ENCODE results near the gene SORBS2. TPM values are rescaled to one million over a fixed set of nuclear protein-coding genes. Genes with fewer than 3 reads are reported as not detected.

Gene SORBS2
- total RNA-seq, 1 donor from 2014 or later, result 60.4 TPM

GRCh38 chr4:185638548-185639301 is 173.3 kb downstream of the SORBS2 start:
- TF ChIP-seq POLR2A (IDR thresholded peaks at IDR 0.05) (no peak), POLR2AphosphoS5 (IDR thresholded peaks at IDR 0.05; ENCODE audit: insufficient read depth in 1 of 2, low read depth in 1 of 2) (no peak)
- TF ChIP-seq, protein P1, sequence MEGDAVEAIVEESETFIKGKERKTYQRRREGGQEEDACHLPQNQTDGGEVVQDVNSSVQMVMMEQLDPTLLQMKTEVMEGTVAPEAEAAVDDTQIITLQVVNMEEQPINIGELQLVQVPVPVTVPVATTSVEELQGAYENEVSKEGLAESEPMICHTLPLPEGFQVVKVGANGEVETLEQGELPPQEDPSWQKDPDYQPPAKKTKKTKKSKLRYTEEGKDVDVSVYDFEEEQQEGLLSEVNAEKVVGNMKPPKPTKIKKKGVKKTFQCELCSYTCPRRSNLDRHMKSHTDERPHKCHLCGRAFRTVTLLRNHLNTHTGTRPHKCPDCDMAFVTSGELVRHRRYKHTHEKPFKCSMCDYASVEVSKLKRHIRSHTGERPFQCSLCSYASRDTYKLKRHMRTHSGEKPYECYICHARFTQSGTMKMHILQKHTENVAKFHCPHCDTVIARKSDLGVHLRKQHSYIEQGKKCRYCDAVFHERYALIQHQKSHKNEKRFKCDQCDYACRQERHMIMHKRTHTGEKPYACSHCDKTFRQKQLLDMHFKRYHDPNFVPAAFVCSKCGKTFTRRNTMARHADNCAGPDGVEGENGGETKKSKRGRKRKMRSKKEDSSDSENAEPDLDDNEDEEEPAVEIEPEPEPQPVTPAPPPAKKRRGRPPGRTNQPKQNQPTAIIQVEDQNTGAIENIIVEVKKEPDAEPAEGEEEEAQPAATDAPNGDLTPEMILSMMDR (IDR thresholded peaks at IDR 0.05), result no peak
- no peaks in the 10 kb centered on the region for H3K9me3 ChIP-seq
- DNase-seq (ENCODE audit: extremely low spot score in 2 of 2), result no peak
- H3K27ac ChIP-seq, result no peak overlapping the region
- H3K27me3 ChIP-seq, result no peaks in the 10 kb centered on the region
- no peaks in the 10 kb centered on the region for H3K4me1 ChIP-seq
- peak overlapping the region in 1 of 2 donors; percentile 17 for H3K4me3 ChIP-seq
- intact Hi-C loops (cut with DNase I), result no loop called here
- no peaks in the 10 kb centered on the region for H3K36me3 ChIP-seq

DNA sequence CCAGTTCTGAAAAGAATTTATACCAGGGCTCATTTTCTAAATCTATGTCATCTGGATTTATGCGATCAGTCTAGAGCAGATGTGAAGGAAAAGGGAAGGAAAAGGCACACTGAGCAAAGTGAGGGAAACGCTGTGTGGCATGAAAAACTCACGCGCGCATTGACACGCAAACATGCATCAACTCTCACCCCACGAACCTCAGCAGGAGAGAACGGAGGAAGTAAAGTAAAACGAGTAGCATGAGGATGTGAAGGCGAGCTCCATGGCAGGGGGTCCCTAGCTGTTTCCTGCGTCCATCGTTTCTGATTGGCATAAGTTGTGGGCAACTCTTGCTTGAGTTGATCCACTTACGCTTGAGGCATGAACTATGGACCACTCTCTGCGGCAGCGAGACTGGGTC is 173.9 kb downstream of the SORBS2 start:
- no peak overlapping the region for H3K27ac ChIP-seq
- intact Hi-C loops (cut with DNase I), result no loop called here

DNA sequence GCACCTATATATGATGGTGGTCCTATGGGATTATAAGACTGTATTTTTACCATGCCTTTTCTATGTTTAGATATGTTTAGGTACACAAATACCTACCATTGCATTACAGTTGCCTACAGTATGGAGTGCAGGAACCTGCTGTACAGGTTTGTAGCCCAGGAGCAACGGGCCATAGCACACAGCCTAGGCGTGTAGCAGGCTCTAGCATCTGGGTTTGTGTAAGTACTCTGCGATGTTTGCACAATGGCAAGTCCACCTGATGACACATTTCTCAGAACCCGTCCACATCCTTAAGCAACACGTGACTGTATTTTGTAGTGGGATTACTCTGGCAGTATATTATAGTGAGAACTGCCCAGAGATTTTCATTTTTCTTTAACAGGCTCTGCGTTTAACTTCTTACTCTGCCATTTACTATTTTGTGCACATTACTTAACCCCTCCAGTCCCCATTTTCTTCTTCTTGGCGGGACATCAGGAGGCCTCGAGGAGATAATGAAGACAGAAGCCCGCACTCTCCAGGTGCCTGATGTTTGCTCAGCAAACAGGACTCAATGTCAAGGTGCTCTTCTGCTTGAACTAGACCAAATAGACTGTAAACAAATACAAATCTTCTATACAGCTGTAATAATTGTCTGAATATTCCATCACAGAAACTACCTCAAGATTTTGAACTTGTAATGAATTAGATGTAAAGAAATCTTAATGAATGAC is 174.7 kb downstream of the SORBS2 start:
- H3K27ac ChIP-seq, result no peak overlapping the region
- intact Hi-C loops (cut with DNase I), result no loop called here
- H3K4me3 ChIP-seq, result no peak overlapping the region
- H3K9me3 ChIP-seq, result no peaks in the 10 kb centered on the region
- DNase-seq (ENCODE audit: extremely low spot score in 2 of 2), result no peak
- H3K36me3 ChIP-seq, result no peaks in the 10 kb centered on the region
- no peak for TF ChIP-seq POLR2A (IDR thresholded peaks at IDR 0.05)
- TF ChIP-seq, protein P1 (IDR thresholded peaks at IDR 0.05), result no peak
- TF ChIP-seq POLR2AphosphoS5 (IDR thresholded peaks at IDR 0.05; ENCODE audit: insufficient read depth in 1 of 2, low read depth in 1 of 2), result no peak
- H3K4me1 ChIP-seq, result no peaks in the 10 kb centered on the region
- no peaks in the 10 kb centered on the region for H3K27me3 ChIP-seq

More for the DNA sequence above, 173.9 kb downstream of the SORBS2 start:
- no peaks in the 10 kb centered on the region for H3K9me3 ChIP-seq
- H3K36me3 ChIP-seq, result no peaks in the 10 kb centered on the region
- H3K27me3 ChIP-seq, result no peaks in the 10 kb centered on the region
- no peak for DNase-seq (ENCODE audit: extremely low spot score in 2 of 2)
- H3K4me1 ChIP-seq, result no peaks in the 10 kb centered on the region
- no peak overlapping the region for H3K4me3 ChIP-seq
- TF ChIP-seq POLR2AphosphoS5 (IDR thresholded peaks at IDR 0.05; ENCODE audit: insufficient read depth in 1 of 2, low read depth in 1 of 2) (no peak), POLR2A (IDR thresholded peaks at IDR 0.05) (no peak)
- TF ChIP-seq, protein P1 (IDR thresholded peaks at IDR 0.05), result no peak

DNA sequence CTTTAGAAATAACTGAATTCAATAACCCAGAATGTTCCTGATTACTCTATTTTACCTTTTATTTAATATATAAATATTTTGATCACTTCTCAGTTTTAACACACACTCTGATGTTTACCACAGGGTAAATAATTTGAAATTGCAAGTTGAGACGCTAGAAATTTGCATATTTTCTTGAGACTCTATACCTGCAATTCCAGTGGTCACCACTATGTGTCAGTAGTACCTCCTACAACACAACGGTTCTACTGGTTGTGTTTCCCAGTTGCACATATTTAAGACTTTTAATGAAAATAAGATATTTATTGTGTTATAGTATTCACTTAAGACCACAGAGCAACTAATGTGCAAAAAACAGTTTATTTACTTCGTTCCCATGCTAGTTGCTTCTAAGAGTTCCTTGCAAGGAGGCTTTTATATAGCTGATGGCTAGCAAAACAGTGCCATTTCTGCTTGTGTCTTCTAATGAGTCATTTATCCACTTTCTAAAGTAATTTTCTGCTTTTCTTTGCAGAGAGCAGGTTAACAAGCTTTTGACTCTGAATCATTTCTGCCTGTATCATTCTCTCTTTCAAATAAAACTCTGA is 177.8 kb downstream of the SORBS2 start:
- Histone ChIP-seq H3K4me3 (no peak overlapping the region), H3K27ac (no peak overlapping the region), H3K36me3 (no peaks in the 10 kb centered on the region), H3K27me3 (no peaks in the 10 kb centered on the region), H3K9me3 (no peaks in the 10 kb centered on the region), H3K4me1 (no peaks in the 10 kb centered on the region)
- no peak for DNase-seq (ENCODE audit: extremely low spot score in 2 of 2)
- intact Hi-C loops (cut with DNase I), result no loop called here
- TF ChIP-seq, protein P1 (IDR thresholded peaks at IDR 0.05), result no peak
- TF ChIP-seq POLR2AphosphoS5 (IDR thresholded peaks at IDR 0.05; ENCODE audit: insufficient read depth in 1 of 2, low read depth in 1 of 2) (no peak), POLR2A (IDR thresholded peaks at IDR 0.05) (no peak)
